Measurements from ENCODE around the gene ATP2C1. TPM values are rescaled to one million over a fixed set of nuclear protein-coding genes. Genes with fewer than 3 reads are reported as not detected.

The ATP2C1 gene
- polyA plus RNA-seq, 4 donors = 134 to 158 (median 144) TPM

DNA sequence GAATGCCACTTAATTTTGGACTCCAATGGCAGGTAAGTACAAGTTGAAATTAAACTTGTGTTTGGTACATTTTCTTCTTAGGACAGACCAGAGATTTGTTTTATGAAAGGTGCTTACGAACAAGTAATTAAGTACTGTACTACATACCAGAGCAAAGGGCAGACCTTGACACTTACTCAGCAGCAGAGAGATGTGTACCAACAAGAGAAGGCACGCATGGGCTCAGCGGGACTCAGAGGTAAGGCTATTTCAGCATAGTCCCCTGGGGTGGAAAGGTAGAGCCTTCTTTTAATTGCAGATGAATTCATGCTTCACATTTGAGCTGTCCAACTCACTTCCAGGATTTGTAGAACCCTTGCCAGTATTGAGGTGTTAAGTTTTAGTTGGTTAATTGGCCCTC lies 81.4 kb downstream of the ATP2C1 start:
- no peak for DNase-seq (ENCODE audit: low read depth in 4 of 4, low spot score in 3 of 4)

DNA sequence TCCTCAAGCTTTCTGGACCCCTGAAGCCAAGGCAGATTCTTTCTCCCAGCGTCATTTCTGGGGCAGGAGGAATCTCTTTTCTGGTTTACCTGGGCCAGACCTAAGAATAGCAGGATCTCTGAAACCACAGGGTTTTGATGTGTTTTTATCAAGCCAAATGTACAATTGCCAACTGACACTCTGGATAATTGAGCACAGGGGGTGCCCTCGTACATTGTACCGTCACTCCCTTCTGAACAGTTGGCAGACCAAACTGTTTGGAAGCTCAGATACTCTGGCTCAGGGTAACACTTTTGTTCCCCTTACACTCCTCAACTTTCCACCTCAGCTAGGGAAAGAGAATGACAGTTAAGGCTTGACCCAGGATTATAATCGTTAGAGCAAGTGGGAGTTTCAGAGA lies 82.8 kb downstream of the ATP2C1 start:
- no peak for DNase-seq (ENCODE audit: low read depth in 4 of 4, low spot score in 3 of 4)

- DNase-seq (ENCODE audit: low read depth in 4 of 4, low spot score in 3 of 4) = no peak
These were observed 85.2 kb downstream of the ATP2C1 start for GRCh38 chr3:130979117-130979516.

- DNase-seq (ENCODE audit: low read depth in 4 of 4, low spot score in 3 of 4) = no peak
These were observed 87.6 kb downstream of the ATP2C1 start for GRCh38 chr3:130981469-130981868.

GRCh38 chr3:130990282-130990681 lies 96.4 kb downstream of the ATP2C1 start:
- DNase-seq (ENCODE audit: low read depth in 4 of 4, low spot score in 3 of 4) = no peak

GRCh38 chr3:130991126-130991525 lies 97.2 kb downstream of the ATP2C1 start:
- no peak for DNase-seq (ENCODE audit: low read depth in 4 of 4, low spot score in 3 of 4)

GRCh38 chr3:130992344-130992743 lies 98.5 kb downstream of the ATP2C1 start:
- DNase-seq (ENCODE audit: low read depth in 4 of 4, low spot score in 3 of 4) = no peak

DNA sequence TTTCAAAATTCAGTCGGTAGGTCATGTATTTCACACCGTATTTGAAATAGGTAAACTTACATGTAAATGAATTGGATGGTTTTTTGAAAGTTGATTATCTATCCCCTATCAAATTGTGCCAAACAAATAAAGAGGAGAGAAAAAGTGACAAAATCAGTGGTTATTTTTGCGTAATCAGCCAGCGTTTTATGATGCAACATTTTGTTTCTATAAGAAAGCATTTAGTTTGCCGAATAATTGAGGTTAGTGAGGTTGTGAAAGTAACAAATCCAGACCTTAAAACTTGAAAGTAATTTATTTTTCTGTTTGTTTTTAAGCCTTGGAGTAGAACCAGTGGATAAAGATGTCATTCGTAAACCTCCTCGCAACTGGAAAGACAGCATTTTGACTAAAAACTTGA lies 103.4 kb downstream of the ATP2C1 start:
- no peak for DNase-seq (ENCODE audit: low read depth in 4 of 4, low spot score in 3 of 4)

GRCh38 chr3:131001071-131001470 lies 107.2 kb downstream of the ATP2C1 start:
- no peak for DNase-seq (ENCODE audit: low read depth in 4 of 4, low spot score in 3 of 4)

GRCh38 chr3:131004603-131005002 lies 110.7 kb downstream of the ATP2C1 start:
- no peak for DNase-seq (ENCODE audit: low read depth in 4 of 4, low spot score in 3 of 4)

DNA sequence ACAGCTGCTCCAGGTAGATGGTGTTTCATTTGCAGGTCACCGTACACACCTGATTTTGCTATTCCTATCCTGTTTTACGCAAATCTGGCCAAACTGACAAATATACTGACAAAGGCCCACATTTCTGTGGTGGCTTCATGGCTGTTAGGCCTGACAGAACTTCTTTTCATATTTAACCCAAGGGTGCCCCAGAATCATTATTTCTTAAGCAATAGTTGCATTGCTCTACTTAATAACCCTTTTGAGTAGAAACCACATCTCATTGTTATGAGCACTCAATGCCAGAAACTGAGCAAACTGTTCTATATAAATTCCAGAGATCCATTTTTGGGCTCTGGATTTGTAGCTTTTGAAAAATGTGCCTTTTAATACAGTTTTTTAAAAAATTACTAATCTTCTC lies 113.4 kb downstream of the ATP2C1 start:
- DNase-seq (ENCODE audit: low read depth in 4 of 4, low spot score in 3 of 4) = no peak

- no peak for DNase-seq (ENCODE audit: low read depth in 4 of 4, low spot score in 3 of 4)
These were observed 113.9 kb downstream of the ATP2C1 start for GRCh38 chr3:131007782-131008181.

- DNase-seq (ENCODE audit: low read depth in 4 of 4, low spot score in 3 of 4) = no peak
These were observed 114.4 kb downstream of the ATP2C1 start for GRCh38 chr3:131008326-131008725.

DNA sequence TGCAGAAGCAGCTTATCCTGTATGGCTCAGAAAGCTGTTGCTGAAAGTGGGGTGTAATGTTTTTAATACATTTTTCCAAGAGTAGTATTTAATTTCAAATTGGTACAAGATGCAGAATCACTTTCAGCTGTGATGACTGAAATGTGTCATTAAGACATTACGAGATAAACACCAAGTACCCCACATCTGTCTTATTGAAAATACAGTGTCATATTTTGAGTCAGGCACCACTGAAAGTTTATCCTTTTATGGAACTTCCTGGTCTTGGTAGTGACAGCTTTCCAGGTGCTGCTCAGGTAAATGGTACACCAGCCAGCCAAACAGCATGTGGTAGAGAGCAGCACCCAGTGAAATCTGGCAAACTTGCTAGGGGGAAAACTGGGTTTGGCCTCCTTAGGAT lies 115.8 kb downstream of the ATP2C1 start:
- no peak for DNase-seq (ENCODE audit: low read depth in 4 of 4, low spot score in 3 of 4)

DNA sequence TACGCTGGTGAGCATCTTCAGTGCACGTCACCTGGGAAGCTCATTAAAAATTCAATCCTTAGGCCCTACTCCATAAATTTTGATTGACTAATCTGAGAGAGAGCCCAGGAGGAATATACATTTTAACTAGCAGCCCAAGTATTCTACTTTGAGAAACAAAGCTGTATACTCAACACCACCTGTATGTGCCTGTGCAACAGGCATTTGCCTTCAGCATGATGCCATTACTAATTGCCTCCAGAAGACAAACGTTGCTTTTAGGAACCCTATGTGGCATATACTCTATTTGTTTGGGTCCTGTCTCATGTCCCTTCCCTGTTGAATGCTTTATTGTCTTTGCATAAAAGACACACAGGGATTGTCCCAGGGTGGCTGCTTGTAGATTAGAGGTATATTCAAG lies 125.1 kb downstream of the ATP2C1 start:
- no peak for DNase-seq (ENCODE audit: low read depth in 4 of 4, low spot score in 3 of 4)

- no peak for DNase-seq (ENCODE audit: low read depth in 4 of 4, low spot score in 3 of 4)
These were observed 126.3 kb downstream of the ATP2C1 start for GRCh38 chr3:131020122-131020693.

- DNase-seq (ENCODE audit: low read depth in 4 of 4, low spot score in 3 of 4) = no peak
These were observed 131.7 kb downstream of the ATP2C1 start for GRCh38 chr3:131025539-131025938.

DNA sequence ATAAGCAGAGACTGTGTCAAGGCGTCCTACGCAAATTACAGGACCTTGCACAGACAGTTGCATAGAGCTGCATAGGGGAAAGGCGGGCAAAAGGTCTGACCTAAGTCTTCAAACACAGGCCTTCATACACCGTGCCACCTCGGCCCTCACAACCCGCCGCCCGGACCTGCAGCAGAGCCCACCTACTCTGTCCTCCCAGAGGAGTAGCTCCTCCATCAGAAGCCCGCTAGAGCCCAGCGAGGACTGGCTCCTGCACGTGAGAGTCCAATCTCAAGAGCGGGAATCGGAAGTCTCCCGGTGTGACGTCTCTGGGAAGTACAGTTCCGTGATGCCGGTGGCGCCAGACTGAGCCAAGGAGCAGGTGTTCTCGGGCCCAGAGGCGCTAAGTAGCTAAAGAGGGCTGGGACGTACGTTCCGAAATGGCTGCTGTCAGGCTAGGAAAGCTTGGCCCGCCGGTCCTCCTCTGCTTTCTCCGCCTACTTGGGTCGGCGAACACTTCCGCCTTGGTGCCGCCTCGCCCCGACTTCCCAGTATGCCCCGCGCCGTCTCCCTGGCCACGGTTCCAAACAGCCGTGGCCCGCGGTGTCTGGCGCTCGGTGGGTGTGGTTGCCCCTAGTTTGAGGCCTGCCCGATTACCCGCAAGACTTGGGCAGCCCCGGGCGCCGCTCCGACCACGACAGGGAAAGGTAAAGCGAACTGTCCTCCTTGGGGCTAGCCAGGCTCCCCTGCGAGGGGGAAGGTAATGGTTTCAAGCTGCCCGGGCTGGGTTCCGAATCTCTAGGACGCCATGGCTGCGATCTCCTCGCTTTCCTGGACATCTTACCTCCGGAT lies 132.7 kb downstream of the ATP2C1 start, which contains the start of the genes ASTE1 and NEK11:
Gene ASTE1 (minus strand): TSS at position 505 of the 831 bp plus-strand sequence. CDS start 1,519 bp downstream, outside the sequence.
Gene NEK11 (plus strand): TSS at position 557 of the 831 bp plus-strand sequence. CDS start 2,832 bp downstream, outside the sequence.
- DNase-seq (ENCODE audit: low read depth in 4 of 4, low spot score in 3 of 4) = peak; percentile 77 to 84 (median 78)

- DNase-seq (ENCODE audit: low read depth in 4 of 4, low spot score in 3 of 4) = no peak
These were observed 135.0 kb downstream of the ATP2C1 start for GRCh38 chr3:131028844-131029243.

- no peak for DNase-seq (ENCODE audit: low read depth in 4 of 4, low spot score in 3 of 4)
These were observed 137.8 kb downstream of the ATP2C1 start for GRCh38 chr3:131031660-131032059.

GRCh38 chr3:131033480-131034080 lies 139.7 kb downstream of the ATP2C1 start:
- peak in 3 of 4 donors; percentile 20 to 31 (median 25) for DNase-seq (ENCODE audit: low read depth in 4 of 4, low spot score in 3 of 4)

Measured in right renal pelvis (tissue), 4 donors.